ENCODE measurements around the gene KRT81. TPM values are rescaled to one million over a fixed set of nuclear protein-coding genes. Genes with fewer than 3 reads are reported as not detected.
"Not testable (repeated sequence)": the region's sequence is repeated elsewhere in the genome, so short reads cannot be mapped to it uniquely, and the experiment has no call there.

KRT81 gene
- total RNA-seq, 1 donor = 2.7 TPM

DNA sequence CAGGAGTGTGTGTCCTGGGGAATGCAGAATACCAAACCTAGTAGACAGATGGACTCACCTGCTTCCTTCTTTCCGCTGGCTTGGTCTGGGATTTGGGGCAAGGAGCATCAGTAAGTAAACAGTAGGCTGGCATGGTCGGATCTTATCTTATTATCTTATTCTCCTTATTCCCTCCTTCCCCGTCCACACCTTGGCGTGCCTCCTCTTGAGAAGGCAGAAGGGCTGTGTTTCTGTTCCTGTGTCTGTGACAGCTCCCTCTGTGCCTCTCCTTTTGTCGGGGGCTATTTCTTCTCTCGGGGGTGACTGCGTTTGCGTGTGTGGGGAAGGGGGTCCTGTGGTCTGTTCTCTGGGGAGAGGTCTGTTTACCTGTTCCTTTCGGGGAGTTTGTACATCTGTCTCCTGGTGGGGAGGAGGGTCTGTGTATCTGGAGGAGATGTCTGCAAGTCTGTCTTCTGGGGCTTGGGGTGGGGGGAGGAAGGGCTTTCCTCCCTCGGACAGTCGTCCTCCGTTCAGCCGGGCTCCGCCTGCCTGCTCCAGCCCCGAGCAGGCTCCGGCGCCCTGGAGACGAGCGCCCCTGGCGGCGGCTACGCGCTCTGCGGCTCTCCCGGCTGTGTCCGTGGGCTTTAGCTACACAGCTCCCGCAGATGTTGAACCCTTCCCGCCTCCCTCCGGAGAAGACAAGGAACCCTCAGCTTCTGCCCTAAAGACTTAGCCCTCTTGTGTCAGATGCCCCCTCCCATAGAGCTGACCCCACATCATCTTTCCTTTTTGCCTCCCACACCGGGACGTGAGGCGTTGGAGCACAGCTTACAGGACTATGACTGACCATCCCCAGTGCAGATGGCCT is 12.5 kb downstream of the KRT81 start:
- DNase-seq (ENCODE audit: low read depth in 2 of 3, low spot score in 2 of 3) = peak; percentile 39 to 67 (median 53)

DNA sequence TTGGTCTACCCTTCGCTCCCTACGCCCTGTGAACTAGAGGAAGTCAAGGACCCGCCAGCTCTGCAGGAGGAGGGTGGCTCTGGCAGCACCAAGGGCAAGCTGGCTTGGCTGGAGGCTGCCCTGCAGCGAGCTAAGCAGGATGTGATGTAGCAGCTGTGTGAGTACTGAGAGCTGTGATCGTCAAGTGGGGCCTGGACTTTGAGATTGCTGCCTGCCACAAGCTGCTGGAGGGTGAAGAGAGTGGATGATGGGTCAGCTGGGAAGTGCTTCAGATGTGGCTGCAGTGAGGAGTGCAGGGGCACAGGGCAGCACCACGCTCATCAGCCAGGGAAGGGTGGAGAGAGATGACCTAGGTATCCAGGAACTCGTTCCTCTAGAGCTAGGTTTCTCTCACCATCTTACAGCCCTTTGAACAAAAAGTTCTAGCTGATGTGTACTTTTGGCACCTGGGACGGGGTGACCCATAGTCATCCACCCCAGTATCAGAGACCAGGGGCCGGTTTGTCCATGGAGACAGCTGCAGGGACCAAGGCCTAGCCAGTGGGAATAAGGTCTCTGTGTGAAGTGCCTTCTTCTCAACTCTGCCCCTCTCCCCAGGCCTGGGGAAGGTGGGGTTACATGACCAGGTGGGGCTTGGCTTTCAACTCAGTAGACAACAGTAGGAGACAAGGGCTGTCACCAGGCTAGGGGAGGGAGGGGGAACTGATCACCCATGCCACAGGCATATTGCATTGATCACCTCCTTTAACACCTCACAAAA is 13.7 kb downstream of the KRT81 start:
- peak in 1 of 3 donors; percentile 16 for DNase-seq (ENCODE audit: low read depth in 2 of 3, low spot score in 2 of 3)

DNA sequence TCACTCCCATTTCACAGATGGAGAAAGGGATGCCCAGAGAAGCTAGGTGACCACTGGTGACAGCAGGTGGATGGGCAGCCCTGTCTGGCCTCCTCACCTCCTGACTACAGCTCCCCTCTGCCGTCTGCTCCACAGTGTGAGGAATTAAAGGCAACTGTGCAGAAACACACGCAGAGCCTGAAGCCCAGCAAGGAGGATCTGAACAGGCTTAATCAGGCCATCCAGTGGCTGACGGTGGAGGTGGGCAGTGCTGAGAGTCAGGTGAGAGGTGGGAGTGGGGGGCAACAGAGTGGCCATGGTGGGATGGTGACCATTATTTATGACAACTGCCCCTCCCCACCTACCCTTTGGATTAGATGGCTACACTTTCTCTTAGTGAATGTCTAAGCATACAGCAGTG is 15.6 kb downstream of the KRT81 start:
- DNase-seq (ENCODE audit: low read depth in 2 of 3, low spot score in 2 of 3) = no peak

DNA sequence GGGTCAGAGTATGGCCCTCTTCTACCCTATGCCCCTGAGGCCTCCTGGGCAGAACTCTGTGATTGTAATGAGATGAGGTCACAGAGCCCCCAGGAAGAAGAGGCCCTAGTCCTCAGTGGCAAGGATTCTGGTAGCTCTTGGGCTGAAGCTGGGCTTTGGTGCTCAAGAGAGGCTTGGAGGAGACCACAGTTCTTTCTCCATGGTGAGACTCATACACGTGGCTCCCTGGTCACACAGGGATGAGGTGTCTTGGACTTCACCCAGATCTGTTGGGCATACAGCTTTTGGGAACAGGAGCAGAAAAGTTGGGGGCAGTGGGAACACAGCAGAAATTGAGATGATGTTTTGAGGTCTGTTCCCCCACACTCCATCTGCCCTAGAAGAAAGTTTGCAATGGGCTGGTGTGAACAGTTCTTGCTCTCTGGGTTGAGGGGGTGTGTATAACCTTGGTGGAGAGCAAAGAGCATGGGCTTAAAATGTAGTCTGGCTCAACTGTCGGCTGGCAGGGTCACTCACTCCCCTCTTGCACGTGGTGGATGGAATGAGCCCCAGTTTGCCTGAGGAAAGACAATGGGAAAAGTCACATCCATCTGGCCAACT is 16.7 kb downstream of the KRT81 start, which contains the start of gene KRT86:
Gene KRT86 (plus strand): TSS at position 125 of the 600 bp plus-strand sequence. CDS start 27,272 bp downstream, outside the sequence.
- no peak for DNase-seq (ENCODE audit: low read depth in 2 of 3, low spot score in 2 of 3)

DNA sequence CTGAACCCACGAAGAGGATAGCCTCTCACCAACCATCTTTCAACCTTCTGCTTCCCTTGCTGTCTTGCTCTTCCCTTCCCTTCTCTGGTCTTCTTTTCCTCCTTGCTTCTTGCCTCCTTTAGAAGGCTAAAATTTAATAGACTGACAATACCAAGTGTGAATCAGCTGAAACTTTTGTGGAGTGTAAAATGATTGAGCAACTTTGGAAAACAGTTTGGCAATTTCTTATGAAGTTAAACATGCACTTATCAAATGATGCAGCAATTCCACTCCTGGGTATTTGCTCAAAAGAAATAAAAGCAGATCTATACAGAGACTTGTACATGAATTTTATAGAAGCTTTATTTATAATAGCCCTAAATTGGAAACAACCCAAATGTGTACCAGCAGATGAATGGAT is 20.2 kb downstream of the KRT81 start:
- DNase-seq (ENCODE audit: low read depth in 2 of 3, low spot score in 2 of 3) = no peak

DNA sequence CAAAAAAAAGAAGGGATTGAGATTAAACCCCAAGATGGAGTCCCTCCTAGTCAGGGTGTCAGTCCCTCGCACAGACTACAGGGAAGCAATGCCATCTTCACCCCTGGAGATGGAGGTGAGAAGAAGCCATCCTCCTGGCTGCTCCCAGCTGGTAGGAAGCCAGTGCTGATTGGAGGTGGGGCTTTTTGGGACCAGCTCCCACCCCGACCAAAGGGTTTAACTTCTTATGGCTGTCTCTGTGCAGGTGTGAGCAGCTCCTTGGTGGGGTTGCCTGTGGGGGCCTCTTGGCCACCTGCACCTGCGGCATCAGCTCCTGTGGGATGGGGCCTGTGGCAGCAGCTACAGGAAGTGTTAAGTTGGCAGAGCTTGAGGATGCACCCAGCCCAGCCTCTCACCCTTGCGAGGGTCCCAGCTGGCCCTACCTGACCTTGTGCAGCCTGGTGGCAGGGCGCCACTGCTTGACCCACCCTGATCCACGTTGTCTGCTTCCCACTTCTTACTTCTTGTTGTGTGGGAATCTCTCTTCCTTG is 20.7 kb downstream of the KRT81 start:
- no peak for DNase-seq (ENCODE audit: low read depth in 2 of 3, low spot score in 2 of 3)

DNA sequence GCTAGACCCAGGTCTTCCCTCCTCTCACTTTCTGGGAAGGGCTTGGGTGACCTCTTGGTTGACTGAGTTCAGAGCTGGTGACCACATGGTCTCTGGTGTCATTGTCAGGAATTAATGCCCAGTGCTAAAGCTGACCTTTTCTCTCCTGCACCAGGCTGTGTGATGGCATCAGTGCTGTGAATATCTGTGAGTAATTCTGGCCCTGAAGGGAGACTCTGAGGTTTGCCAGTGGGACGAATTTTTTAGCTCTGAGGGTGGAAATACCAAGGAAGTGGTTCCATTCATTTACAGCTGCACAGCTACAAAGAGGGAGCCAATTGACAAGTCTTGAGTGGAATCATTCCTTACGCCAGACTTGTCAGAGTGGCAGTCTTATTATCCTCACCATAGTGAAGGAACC is 23.1 kb downstream of the KRT81 start:
- DNase-seq (ENCODE audit: low read depth in 2 of 3, low spot score in 2 of 3) = no peak

DNA sequence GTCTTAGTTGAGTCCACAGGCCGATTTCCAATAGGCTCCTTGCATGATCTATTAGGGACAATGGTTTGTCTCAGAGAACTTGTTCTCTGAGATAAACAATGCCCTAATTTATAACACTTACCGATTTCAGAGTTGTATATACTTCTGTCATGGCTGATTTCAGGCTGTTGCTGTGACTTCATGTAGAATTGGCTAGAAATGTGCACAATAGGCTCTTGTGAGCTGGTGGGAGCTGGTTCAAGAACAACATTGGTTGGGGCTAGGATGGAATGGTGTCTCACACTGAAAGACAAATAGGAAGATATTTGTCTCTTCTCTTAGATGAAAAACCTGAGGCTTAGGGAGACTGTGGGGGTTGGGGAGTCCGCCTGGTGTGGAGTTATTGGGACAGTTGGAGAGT is 23.6 kb downstream of the KRT81 start:
- DNase-seq (ENCODE audit: low read depth in 2 of 3, low spot score in 2 of 3) = no peak

DNA sequence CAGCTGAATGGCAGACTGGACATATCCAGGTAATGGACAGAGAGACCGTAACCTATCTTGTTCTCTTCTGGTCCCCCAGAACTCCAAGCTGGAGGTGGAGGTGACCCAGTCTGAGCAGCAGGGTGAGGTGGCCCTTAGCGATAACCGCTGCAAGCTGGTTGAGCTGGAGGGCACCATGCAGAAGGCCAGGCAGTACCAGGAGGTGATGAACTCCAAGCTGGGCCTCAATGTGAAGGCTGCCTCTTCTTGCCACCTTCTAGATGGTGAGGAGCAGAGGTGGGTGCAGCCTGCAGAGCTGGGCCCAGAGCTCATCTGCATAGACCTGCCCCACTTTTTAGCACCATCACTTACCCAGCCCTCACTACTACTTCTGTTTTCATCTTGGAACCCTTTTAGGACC is 24.1 kb downstream of the KRT81 start:
- no peak for DNase-seq (ENCODE audit: low read depth in 2 of 3, low spot score in 2 of 3)

DNA sequence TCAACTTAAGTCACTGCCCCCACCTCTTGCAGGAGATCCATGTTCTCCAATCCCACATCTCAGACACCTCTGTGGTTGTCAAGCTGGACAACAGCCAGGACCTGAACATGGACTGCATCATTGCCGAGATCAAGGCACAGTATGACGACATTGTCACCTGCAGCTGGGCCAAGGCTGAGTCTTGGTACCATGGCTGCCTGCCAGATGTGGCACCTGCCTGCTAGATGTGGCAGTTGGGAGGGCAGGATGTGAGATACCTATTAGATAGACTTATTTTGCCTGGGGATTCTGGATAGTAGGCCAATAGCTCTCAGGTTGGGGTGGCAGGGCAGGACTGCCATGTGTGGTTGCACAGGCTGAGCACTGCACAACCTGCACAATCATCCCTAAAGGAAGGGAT is 24.8 kb downstream of the KRT81 start:
- no peak for DNase-seq (ENCODE audit: low read depth in 2 of 3, low spot score in 2 of 3)

DNA sequence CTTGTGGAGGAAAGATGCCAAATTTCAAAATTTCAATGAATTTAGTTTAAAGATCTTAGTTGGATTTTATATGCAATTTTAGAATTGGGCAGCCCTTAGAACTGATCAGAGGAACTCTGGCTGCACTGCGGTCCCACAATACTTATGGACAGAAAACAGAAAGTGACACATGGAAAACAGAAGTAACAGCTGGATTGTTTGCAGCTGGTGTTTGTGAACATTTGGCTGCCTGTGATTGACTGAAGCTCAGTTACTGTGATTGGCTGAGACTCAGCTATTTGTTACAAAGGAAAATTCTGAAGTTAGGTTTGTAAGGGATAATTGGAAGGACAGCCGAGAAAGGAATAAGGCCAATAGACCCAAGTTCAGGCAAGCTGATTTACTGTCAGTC is 26.9 kb downstream of the KRT81 start:
- no peak for DNase-seq (ENCODE audit: low read depth in 2 of 3, low spot score in 2 of 3)

DNA sequence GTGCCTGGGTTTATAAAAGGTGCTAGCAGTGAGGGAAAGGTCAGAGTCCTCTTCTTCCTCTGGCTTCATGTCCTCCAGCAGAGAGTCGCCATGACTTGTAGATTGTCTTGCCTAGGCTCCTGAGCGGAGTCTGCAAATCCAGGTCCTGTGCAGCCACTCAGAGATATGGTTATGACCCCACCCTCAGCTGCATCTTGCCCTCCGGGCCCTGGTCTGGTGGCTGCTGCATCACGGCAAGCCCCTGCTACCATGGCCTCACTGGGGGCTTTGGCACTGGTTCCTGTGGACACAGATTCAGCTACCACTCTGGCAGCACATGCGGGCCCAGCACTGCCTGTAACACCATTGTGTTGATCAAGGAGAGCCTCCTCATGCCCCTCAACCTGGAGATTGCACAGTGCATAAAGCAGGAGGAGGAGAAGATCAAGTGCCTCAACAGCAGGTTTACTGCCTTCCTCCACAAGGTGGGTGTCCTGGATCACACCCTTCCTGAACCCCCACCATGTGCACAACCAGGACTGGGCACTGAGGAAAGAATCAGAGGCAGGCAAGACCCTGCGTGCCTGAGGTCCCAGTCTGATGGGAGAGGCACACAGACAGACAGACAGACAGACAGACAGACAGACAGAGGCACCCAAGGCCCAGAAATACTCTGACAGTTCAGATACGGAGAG is 27.4 kb downstream of the KRT81 start:
- no peak for DNase-seq (ENCODE audit: low read depth in 2 of 3, low spot score in 2 of 3)

DNA sequence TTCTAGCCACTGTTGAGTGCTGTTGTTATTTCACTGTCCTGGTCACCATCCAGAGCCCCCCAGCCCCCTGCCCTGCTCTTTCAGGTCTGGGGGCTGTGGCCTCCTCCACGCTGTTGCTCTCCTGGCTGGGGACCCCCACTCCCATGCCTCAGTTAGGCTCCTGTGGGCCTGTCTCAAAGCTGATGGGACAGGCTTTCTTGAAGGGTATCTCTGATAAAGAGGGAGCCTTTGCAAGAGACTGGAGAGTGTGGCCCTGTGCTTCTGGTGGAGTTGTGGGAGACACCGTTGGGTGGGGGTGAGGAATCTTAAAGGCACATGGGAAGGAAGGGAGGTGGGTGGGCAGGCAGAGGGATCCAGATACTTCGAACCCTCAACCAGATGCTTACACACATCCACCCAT is 29.0 kb downstream of the KRT81 start:
- no peak for DNase-seq (ENCODE audit: low read depth in 2 of 3, low spot score in 2 of 3)

DNA sequence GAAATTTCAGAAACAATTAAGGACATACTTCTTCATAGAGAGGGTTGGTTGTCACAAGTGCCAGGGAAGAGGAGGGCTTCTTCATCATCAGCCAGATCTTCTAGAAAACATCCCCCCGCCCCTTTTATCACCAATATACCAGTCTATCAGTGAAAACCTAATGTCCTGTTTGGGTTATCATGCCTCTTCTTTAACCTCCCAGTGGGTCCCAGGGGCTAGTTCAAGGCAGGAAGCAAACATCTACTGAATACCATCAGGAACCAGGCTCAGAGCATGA is 30.2 kb downstream of the KRT81 start:
- DNase-seq (ENCODE audit: low read depth in 2 of 3, low spot score in 2 of 3) = no peak

DNA sequence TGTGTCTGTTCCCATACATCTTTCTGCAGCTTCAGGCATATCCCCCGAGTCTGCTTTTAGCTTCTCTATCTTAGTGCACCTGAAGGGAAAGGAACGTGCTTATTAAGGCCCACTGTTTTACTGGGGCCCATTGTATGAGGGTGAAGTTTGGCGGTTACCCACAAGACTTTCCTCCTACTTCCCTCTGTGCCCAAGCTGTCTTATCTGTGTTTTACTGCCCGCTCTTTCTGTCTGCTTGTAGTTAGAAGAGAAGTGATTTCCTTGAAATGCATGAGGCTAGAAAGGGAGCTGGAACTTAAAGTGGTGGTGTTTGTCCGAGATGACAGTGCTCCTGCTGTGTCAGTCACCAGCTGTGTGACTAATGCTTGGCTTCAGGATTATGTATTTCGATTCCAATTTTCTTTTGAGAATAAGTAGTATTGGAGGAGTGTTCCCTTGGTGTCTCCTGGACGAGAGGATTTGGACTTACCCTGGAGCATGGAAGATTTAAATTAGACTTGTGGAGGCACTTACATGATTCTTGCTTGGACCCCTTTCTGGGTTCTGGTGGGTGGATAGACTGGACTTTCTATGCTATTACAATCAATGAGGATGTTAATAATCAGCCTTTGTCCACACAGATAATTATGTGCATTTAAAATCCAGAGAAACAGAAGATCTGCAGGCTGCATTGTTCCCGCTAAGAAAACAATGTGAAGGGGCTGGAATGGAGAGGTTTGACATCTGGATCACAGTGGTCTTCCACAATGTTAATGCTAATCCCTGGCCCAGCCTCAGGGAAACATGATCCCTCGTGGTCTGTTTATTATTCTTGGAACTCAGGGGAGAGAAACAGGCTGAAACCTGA is 30.8 kb downstream of the KRT81 start:
- DNase-seq (ENCODE audit: low read depth in 2 of 3, low spot score in 2 of 3) = peak in 2 of 3 donors; percentile 58 to 85

DNA sequence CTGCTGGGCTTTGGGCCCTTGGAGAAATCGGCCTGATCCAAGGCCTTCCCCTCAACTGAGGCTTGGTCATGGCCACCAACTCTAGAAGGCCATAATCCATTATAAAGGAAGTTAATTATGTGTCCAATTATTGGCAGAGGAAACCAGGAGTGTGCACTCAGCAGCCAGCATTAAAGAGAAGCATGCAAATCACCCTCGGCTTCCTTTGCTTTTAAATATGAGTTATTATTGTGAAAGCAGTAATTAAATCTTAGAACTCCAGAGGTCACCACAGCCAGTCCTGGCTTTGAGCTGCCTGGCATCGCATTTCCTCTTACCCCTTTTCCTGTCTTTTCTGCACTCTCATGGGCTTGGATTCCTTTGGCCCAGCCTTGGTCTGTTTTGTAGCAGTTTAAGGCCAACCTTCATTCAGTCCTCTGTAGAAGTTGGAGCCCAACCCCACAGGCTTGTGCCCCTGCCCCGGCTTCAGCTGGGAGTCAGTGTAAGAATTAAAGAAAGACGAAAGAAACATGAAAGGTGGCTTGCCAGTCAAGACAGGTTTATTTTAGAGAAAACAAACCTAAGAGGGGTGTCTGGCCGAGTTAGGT is 31.6 kb downstream of the KRT81 start:
- peak in 2 of 3 donors; percentile 44 to 61 for DNase-seq (ENCODE audit: low read depth in 2 of 3, low spot score in 2 of 3)

DNA sequence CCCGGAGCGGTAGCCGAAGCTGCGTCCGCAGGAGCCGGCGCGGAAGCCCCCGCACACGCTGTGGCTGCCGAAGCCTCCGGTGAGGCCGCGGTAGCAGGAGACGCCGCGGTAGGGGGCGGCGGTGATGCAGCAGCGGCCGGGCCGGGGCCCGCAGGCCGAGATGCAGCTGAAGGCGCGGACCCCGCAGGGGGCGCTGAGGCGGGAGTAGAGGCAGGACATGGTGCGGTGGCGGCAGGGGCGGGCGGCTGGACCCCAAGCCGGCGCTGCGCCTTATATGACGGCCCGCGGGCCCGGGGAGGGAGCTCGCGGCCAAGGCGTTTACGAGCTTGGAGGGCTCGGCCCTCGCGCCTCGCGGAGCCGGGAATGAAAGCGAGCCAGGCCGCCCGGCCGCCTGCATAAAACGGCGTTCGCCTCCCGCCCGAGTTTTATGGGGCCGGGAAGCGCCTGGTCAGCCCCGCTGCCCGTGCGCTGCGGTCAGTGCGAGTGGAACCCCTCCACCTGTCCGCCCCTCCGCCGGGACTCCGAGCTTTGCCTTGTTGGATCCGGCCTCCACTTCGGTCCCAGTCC is 32.9 kb downstream of the KRT81 start:
- peak in 2 of 3 donors; percentile 25 to 34 for DNase-seq (ENCODE audit: low read depth in 2 of 3, low spot score in 2 of 3)

DNA sequence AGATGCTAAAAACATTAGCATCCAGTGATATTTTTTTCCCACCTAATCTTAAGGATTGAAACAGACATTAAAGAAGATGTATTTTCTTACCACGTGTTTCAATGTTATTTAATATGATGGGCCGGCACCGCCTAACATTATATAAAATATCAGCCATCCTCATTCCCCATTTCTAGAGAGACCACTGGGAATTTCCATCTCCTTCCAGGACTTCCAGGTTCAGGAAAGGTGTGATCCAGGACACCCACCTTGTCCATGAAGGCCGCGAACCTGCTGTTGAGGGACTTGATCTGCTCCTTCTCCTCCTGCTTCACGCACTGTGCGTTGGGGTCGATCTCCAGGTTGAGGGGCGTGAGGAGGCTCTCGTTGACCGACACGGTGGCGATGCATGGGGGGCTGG is 33.4 kb downstream of the KRT81 start:
- not testable (repeated sequence) for DNase-seq (ENCODE audit: low read depth in 2 of 3, low spot score in 2 of 3)

DNA sequence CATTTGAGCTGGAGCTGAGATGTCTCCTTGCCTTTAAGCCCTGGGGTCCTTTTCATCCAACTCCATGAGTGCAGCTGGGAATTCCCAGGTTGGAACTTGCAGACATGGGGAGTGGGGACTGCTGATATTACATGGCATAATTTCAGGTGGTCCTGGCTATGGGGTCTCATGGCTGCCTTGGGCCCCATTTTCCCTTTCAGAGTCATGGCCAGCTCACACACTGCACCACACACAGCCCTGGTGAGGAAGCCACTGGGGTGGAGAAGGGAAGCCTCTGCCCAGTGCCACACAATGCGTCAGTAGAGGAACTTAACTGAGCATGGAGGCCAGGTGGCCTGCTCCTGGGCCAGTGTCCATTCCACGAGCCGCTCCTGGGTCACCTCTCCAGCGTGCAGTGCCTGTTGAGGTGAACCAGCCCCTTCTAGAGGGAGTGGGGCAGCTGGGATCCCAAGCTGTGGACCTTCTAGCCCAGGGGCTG is 34.2 kb downstream of the KRT81 start:
- DNase-seq (ENCODE audit: low read depth in 2 of 3, low spot score in 2 of 3) = peak in 1 of 3 donors; percentile 28
